GM19452 (cell line): ENCODE measurements around the gene SLC9C1.

Experiments
- ATAC-seq: cut with Tn5 transposase; IDR thresholded peaks from one replicate; pipeline ENCODE4 v1.9.1; 2021; ENCODE audit not compliant: unreplicated experiment

The SLC9C1 gene

DNA sequence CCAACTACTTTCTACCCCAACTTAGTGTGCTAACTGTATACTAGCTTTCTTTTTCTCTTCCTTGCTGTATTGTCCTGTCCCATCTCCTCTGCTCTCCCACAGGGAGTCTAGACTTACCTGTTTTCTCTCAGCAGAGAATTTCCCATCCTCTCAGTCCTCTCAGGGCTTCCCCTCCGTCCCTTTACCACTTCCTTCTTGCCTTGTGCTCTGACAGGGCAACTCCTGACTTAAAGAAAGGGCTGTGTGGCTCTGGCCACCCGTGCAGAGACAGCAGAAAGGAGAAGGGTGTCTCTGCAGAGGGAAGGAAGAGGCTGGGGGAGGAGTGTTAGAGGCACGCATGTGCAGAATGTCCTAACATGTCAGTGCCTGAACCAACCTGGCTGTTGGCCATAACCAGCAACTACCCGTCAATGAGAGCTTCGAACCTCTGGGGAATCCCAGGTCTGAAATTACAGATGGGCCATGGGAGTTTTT lies 161.0 kb downstream of the SLC9C1 start, which contains the start of gene GCSAM:
GCSAM (minus strand) TSS at position 274 of the 474 bp plus-strand sequence; CDS start at position 146, 128 bp downstream.
- peak; percentile 73 for ATAC-seq

DNA sequence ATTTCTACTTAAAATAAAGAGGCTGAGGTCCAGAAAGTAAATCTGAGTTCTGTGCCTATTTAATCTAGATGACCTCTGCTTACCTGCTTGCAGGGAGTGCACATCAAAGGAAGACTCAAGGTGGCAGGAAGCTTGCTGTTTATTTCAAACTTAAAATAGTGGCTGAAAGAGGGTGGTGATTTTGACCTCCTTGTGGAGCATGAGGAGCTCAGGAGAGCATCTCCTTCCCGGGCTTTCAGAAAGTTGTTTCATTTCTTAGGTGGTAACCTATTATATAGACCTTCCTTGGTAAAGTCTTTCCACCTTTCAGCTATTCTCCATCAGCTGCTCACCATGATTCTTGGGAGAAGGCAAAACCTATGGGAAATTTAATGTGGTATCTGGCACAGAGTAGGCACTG lies 161.5 kb downstream of the SLC9C1 start:
- ATAC-seq: no peak

DNA sequence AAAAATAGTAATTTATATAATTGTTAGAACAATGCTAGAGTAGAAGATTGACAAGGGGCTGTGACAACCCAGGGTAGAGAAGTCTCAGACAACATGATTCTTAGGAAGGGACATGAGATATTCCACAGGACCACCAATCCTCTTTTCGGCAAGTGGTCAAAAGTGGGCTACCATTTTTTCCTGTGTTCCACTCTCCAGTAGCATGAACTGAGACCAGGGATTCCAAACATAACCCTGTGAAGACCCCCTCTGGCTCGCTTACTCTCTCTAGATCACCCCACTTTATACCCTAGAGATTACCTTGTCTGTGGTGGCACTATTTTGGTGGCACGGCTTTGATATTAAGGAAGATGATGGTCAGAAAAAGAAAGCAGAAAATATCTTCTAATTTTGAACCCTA lies 161.9 kb downstream of the SLC9C1 start:
- no peak for ATAC-seq

DNA sequence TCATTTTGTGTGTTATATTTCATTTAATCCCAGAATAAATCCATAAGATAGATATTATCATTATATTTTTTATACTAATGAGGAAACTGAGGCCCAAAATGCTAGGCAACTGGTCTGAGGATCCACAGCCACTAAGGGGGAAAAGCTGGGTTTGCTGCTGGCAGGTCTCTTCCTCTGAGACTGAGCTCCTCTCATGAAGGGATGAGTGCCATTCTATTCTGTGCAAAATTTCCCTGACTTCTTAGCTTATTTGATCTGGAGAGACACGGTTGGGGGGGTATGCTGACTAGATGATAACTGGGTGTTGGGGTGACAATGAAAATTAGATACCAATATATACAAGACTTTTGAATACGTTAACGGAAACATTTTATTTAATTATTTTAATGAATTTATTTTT lies 162.9 kb downstream of the SLC9C1 start:
- no peak for ATAC-seq

DNA sequence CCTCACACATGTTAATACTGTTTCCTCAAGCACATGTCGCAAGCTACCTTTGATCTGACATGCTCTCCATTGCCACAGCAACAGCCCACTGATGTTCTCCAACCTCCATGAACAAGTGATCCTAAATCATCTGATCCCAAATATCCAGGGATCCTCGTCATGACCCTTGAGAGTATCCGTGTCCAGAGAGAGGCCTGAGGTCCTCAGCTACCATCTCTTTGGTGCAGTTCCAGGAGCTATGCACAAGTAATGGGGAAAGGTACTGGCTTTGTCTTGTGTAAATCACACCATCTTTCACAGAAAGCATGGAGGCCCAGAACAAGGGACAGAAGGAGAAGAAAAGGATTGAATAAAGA lies 163.4 kb downstream of the SLC9C1 start:
- ATAC-seq: no peak

DNA sequence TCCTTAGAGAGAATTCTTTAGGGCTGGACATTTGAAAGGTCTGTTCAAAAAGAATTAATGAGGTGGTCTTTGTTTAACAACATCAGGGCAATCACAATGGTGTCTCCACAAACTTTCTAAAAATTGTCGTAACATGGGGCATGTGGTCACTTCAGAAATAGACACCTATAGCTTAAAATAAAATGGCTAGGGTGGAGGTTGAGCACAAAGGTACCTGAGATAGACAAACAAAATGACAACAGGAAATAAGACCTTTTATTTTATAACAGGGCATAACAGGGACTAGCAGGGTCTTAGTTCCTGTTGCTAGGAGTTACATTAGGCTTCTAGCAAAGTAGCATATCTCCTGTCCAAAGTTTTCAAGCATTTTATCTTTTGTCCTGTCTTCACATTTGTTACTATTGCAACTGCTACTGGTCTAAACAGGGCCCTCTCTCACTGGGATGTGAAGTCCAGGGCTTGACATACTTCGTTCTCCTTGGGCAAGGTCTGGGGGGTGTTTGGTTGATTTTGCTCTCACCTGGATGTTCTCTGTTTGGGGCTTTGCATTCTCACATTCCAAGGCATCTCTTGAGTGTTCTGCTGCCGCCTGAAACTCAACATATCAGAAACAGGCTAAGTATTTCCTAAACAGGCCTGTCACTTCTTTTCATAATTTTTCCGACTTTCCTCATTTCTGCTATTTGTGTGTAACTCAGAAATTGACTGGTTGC lies 163.9 kb downstream of the SLC9C1 start:
- no peak for ATAC-seq

DNA sequence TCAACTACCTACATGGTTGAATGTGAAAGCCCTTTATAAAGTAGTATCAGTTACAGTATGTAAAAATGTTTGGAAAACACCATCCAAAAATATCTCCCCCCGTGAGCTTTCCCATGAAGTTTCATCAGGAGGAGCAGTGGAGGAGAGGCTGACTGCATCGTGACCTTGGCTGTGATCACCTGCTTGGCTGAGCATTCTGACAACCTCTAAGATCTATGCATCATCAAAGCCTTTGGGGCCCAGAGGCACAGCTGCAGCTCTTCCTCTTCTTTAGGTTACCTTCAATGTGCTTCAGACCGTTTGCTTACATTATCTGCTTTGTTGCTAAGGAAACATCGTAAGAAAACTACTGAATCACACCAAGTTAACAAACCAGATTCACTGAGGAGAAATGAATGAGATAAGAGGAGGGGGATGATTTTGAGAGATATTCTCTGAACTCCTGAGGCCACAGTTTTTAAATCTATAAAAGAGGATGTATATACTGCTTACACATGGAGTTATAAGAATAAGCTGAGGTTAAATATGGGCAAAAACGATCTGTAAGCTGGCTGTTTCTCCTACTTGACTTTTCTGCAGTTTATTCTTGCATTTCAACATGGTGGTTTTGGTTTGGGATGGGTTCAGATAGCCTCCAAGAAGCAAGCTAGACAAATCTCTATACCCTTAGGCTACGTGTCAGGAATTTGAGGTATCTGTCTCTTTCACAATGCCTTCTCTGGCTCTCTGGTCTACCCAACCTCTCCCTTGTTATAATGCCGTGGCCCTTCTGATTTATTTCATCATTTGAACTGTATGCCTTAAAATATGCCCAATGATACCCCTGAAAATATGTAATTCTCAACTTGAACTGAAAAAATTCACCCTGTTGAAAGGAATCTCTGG lies 164.9 kb downstream of the SLC9C1 start:
- ATAC-seq: peak; percentile 48

DNA sequence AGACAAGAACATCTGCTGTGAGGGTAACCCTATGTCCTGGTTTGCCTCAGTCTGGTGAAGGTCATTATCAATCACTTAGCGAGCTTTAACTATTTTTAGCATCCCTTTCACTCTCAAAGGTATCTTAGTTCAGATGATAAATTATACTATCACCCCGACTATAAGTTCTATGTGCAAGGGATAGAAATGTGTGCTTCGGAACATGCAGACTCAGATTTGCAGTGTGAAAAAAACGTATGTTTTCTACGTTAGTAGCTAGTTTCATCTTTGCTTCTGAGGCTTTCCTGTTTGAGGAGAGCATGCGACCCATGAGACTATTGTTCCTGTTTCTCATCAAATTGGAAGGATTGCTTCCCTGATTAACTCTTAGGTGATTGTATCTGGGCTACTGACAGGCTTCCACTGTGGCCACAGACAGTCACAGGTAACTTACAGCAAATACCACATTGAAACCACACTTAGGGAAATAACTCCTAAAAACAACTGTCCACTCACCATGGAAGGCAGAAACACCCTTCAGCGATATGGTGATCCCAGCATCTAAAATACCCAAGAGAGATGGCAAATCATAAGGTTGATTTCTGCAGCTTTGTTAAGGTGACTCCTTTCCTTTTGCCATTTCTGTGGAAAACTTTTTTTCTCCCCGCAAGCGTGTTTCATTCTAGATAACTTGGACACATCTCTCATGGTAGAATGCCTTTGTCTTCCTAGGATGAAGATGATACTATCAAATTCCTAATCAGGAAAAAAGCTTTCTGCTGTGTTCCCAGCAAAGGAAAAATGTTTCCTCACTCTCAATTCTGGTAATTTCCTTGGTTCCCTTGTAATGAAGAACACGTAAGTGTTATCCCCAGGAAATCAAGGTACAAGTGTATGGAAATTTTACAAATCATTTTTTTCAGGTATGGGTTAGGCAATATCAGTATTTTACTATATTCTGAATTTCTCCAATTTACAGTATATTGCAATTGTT lies 166.2 kb downstream of the SLC9C1 start:
- ATAC-seq: no peak

DNA sequence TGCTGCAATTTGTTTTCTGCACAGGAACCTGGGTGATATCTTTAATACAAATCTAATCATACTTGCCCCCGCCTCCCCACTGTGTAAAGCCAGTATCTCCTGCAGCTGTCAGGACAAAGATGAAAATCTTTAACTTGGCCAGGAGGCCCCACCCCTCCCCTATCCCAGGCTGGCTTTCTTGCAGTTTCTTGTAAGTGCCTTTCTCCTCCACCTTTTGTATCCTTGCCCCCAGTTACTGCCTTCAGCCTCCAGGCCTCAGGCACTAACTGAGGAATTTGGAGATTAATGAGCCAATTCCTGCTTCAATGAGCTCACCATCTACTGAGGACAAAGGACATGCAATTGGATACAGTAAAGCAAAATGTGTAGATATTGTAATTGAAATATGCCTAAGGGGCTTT lies 167.5 kb downstream of the SLC9C1 start:
- no peak for ATAC-seq

DNA sequence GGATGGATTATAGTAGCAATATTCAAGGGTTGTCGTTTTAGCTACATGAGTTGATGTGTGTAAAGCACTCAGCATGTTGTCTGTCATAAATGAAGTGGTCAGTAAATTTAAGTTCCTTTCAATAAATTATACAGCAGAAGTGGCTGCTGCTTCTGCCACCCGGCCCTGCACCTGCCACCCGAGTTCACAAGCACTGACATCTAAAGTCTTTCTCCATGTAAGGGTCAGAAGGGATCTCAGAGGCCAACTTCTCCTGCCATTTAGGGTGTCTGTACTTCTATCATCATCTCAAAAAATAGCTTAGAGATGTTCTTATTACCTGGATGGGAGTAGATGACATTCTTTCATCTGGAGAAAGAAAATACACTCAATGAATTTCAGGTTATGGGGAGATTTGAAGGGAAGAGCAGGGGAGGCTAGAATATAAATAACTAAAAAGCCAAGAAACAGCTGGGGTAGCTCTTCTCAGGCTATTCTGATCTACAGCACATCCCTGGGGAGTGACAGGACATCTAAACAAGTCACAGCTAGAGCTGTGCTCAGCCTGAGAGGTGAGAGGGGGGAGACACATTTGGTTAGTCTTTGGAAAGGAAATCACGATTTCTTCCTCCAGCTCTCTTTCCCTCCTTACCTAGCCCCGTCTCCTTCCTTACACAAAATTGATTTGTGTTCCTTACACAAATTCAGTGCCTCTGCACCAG lies 169.0 kb downstream of the SLC9C1 start:
- no peak for ATAC-seq

DNA sequence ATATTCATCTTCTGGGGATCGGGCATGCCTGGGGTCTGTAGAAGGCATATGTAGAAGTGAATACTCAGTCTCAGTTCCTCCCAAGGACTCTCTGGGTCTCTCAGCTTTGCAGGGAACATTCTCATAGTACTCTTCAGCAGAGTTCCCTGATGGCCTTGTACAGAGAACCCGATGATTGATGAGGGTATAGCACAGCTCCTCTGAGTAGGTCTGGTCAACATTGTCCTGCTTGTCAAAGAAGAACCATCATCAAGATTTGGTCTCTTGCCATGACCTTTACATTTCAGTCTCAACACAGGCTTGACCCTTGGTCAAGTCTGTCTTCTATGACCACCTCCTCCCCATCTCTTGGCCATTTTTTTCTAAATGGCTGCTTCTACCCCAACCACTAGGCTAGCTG lies 170.5 kb downstream of the SLC9C1 start:
- ATAC-seq: no peak

DNA sequence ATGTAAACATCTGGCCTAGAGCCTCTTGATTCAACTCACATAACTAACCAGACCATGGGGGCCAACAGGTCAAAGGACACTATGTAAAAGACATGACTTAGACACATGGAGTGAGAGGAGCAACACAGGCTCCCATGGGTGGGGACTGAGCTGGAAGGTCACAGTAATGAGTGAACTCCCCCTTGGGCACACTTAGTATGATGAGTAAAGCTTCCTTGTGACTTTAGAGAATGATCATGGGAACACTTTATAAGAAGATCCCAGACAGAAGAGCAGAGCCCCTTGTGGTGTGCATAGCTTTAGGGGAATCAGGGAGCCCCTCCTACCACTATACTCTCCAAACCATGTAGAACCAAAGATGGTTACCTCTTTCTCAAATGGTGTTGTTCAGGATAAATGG lies 171.1 kb downstream of the SLC9C1 start:
- no peak for ATAC-seq

DNA sequence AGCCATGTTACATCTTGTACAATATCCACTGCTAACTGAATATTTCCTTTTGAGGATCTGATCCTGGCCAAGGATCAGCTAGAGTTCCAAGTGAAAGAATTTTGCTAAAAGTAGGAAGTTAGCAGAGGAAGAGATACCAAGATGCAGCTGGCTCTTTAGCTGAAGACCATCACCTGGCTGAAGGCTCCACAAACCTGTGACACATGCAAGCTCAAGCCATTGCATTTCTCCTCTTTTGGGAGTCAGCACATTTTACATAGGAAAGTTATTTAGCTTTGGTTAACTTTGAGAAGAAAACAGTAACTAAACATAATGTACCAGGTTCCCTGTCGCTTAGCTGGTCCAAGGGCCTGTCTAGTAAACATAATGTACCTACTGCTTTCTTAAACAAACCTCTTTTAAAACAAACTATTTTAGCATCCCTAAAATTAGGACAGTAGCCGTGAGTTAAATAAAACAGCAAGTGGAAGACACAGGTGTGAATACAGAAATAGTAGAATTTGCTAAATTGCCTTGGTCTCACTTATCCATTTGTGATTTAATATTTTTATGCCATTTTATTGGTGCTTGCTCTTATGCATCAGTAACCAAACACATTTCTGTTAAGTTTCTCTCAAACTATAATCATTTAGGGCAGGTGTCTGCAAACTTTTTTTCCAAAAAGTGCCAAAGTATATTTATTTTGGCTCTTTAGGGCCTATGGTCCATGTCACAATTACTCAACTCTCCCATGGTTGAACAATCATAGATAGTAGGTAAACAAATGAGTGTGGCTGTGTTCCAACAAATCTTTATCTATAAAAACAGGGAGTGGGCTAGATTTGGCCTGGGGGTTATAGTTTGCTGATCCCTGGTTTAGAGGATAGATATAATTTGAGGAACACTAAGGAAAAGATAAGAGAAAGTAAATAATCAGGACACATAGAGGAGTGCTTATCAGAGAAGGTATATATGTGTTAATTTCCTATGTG lies 172.2 kb downstream of the SLC9C1 start:
- no peak for ATAC-seq

DNA sequence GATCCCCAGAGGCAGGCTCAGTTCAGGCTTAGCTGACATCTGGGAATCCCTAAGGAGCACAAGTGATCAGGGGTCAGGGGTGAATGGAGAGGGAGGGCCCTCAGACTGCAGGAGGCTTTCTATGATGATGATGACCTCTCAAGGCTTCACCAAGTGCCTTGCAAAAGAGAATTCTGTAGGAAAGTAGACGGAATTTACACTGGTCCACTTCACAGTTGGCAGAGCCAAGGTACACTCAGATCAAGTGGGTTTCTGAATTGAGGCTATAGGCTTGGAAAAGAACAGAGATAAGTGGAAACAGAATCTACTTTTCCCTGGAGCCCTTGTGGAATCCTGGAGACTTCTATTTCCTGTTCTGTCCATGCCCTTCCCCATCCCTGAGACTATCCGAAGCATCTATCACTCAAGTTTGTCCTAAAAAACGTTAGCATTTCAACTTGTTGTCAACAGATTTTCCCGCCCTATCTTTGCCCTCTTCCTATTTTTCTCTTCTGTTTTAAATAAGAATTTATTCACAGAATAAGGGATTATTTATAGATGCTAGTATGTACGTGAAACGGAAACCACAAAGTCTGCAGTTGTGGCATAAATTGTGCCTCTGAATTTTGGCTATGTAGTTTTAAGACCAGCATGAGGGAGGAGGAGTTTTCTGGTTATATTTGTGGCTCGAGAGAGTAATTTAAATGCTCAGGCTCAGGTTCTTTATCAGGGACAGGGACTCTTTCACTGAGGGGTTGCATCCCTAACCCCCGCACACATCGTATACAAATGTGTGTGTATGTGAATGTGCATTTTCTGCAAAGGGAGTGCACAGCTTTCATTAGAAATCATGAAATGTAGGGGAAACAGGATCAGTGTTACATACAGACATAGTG lies 173.8 kb downstream of the SLC9C1 start:
- ATAC-seq: no peak

DNA sequence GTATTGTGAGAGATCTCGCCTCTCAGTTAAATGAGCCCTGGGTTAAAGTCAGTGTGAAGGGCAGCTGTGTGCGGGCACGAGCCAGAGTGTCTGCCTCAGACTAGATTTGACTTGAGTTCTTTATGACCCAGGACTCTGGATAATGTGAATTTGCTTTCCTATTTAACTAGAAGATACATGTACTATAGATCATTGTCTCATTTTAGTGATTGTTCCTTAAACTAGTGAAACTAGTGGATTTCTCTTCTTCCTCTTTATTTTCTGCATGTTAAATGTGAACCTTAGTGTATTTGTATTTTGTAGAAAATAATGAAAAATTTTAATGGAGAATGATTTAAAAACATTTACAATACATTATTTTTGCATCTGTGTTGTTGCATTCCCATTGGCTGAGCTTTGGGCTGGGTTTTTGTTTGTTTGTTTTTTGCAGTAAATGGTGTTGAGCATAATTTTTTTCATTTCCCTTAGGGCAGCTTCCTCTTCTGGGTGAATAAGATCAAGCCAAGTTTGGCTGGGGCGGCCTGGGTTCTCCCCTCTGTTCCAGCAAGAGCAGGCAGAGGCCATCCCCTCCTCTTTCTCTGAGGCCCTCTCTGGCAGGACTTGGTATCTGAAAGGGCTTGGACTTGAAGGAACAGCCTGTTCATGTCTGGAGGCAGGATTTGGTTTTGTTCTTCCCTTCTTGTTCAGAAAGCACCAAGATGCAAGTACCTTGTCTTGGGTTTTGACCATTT lies 176.0 kb downstream of the SLC9C1 start:
- ATAC-seq: no peak

DNA sequence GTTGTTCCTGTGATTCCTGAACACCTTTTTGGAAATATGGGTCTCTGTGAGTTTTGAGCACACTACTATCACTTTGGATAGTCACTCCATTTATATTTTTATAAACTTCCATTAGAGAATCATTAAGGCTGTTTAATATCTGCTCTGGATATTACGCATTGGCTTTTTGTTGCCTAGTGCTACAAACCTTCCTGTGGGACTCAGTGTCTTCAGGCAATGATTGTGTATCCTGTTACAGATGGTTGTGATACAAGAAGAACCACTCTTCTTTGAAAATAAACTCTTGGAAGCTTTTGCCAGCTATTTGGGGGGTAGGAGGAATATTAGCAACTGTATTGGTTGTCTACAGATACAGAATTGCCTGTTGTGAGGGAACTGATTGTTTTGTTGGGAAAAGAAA lies 176.6 kb downstream of the SLC9C1 start:
- no peak for ATAC-seq

DNA sequence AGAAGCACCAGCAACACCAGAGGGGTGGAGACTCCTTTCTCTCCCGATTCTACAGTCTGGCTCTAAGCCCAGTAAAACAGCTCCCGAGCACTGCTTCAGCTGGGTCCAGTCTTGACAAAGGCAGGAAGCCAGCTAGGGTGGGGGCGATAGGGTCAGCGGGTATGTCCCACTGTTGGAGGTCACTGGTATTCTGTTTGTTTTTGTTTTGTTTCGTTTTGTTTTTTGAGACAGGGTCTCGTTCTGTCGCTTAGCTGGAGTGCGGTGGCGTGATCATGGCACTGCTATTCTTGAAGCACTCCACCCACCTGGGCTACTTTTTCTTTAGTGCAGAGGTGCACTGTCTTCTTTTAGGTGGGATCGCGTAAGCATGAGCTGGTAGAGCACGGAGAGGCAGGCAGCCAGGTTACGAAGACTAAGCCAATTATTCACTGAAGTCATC lies 177.2 kb downstream of the SLC9C1 start:
- no peak for ATAC-seq
